Right atrium auricular region (tissue), 2 donors: ENCODE measurements around the gene RAB6B. TPM values are rescaled to one million over a fixed set of nuclear protein-coding genes. Genes with fewer than 3 reads are reported as not detected.

Experiments used
- DNase-seq: peaks from one replicate; pipeline ENCODE4 v3.0.0-alpha.2; 2019; ENCODE audit warnings: low spot score
- H3K27ac ChIP-seq, 2 donors: fragments of 200-600 bp; sonication (generic); 1 replicate in 1 of 2; 2 replicates in 1 of 2; pipeline ENCODE4 v1.5.1; 2016 to 2019
- H3K27me3 ChIP-seq, 2 donors: fragments of 200-600 bp; sonication (generic); one replicate each; pipeline versions ENCODE4 v1.5.1 to v1.6.0; 2017 to 2019
- H3K36me3 ChIP-seq: fragments of 200-600 bp; sonication (generic); one replicate; pipeline ENCODE4 v1.5.1; 2016
- H3K4me1 ChIP-seq, 2 donors: fragments of 200-600 bp; sonication (generic); one replicate each; pipeline versions ENCODE4 v1.5.1 to v1.6.0; 2017 to 2019
- H3K4me3 ChIP-seq, 2 donors: fragments of 200-600 bp; sonication (generic); 1 replicate in 1 of 2; 2 replicates in 1 of 2; pipeline ENCODE4 v1.5.1; 2017 to 2019; ENCODE audit warnings: mild to moderate bottlenecking in 1 of 2, moderate library complexity in 1 of 2
- H3K9me3 ChIP-seq, 2 donors: fragments of 200-600 bp; sonication (generic); one replicate each; pipeline ENCODE4 v1.5.1; 2019
- CTCF ChIP-seq, 2 donors: fragments of 200-600 bp; sonication (generic); IDR thresholded peaks; one replicate each; pipeline ENCODE4 v1.5.1; 2019; ENCODE audit warnings: antibody characterized with exemption in 2 of 2
- total RNA-seq, 2 donors: library from RNA; depleted of rRNA; stranded (reverse); fragments of >200 nt; gene quantifications; one replicate each; pipeline ENCODE4 v1.1.0, GENCODE V29; 2016

RAB6B gene
- total RNA-seq, 2 donors from 2014 or later = 9.5 to 11.5 TPM

GRCh38 chr3:133894353-133895207, 1.1 kb downstream of the RAB6B start:
- H3K27me3 ChIP-seq = no peaks in the 10 kb centered on the region
- peaks cover 0 to 48% of the 10 kb centered on the region in 2 donors for H3K4me1 ChIP-seq
- H3K36me3 ChIP-seq = no peaks in the 10 kb centered on the region
- no peaks in the 10 kb centered on the region for H3K9me3 ChIP-seq
- no peak for TF ChIP-seq CTCF (IDR thresholded peaks at IDR 0.05)
- DNase-seq = no peak
- H3K27ac ChIP-seq = peak overlapping the region; percentile 67 to 77
- H3K4me3 ChIP-seq = peak overlapping the region; percentile 51 to 72

GRCh38 chr3:133893683-133894352, 1.9 kb downstream of the RAB6B start:
- no peak for TF ChIP-seq CTCF (IDR thresholded peaks at IDR 0.05)
- Histone ChIP-seq H3K27ac (peak overlapping the region in 1 of 2 donors; percentile 31), H3K9me3 (no peaks in the 10 kb centered on the region), H3K4me1 (peaks cover 0 to 48% of the 10 kb centered on the region in 2 donors), H3K27me3 (no peaks in the 10 kb centered on the region), H3K4me3 (peak overlapping the region; percentile 51 to 72), H3K36me3 (no peaks in the 10 kb centered on the region)
- DNase-seq = peak; percentile 18

GRCh38 chr3:133892541-133893231, 3.0 kb downstream of the RAB6B start:
- Histone ChIP-seq H3K27me3 (no peaks in the 10 kb centered on the region), H3K36me3 (no peaks in the 10 kb centered on the region), H3K27ac (peak overlapping the region; percentile 31 to 37), H3K4me3 (no peak overlapping the region), H3K4me1 (peaks cover 0 to 57% of the 10 kb centered on the region in 2 donors), H3K9me3 (no peaks in the 10 kb centered on the region)
- no peak for TF ChIP-seq CTCF (IDR thresholded peaks at IDR 0.05)
- DNase-seq = peak; percentile 56

GRCh38 chr3:133891662-133892378, 3.9 kb downstream of the RAB6B start:
- H3K36me3 ChIP-seq = no peaks in the 10 kb centered on the region
- H3K27me3 ChIP-seq = no peaks in the 10 kb centered on the region
- TF ChIP-seq CTCF (IDR thresholded peaks at IDR 0.05) = no peak
- H3K4me3 ChIP-seq = no peak overlapping the region
- no peak overlapping the region for H3K27ac ChIP-seq
- H3K9me3 ChIP-seq = no peaks in the 10 kb centered on the region
- H3K4me1 ChIP-seq = peaks cover 0 to 57% of the 10 kb centered on the region in 2 donors
- peak; percentile 49 for DNase-seq

- TF ChIP-seq CTCF (IDR thresholded peaks at IDR 0.05) = no peak
- H3K4me1 ChIP-seq = peaks cover 0 to 52% of the 10 kb centered on the region in 2 donors
- H3K4me3 ChIP-seq = no peak overlapping the region
- H3K27ac ChIP-seq = no peak overlapping the region
- no peaks in the 10 kb centered on the region for H3K36me3 ChIP-seq
- H3K9me3 ChIP-seq = no peaks in the 10 kb centered on the region
- H3K27me3 ChIP-seq = no peaks in the 10 kb centered on the region
- peak; percentile 34 for DNase-seq
These were observed 4.6 kb downstream of the RAB6B start for GRCh38 chr3:133890972-133891644.
